ENCODE measurements around the gene OASL.

Gene OASL

DNA sequence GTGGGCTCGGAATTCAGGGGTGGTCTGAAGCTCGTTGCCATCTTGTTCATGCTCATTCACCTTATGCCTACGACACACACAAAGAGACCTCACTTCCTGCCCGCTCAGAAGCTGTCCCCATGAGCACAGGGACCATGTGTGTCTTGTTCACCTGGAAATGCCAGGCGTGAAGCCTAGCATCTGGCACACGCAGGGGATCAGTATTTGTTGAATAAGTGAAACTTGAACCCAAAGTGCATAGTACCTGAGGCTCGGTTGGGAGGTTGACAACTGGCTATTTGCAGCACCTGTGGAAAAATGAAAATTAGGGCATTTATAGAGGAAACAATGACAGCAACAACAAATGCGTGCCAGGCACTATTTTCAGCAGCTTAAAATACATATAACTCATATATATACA, 28.2 kb downstream of the OASL start:
- no peak overlapping the region for H3K4me3 ChIP-seq (ENCODE audit: low read length)
- TF ChIP-seq, protein P1, sequence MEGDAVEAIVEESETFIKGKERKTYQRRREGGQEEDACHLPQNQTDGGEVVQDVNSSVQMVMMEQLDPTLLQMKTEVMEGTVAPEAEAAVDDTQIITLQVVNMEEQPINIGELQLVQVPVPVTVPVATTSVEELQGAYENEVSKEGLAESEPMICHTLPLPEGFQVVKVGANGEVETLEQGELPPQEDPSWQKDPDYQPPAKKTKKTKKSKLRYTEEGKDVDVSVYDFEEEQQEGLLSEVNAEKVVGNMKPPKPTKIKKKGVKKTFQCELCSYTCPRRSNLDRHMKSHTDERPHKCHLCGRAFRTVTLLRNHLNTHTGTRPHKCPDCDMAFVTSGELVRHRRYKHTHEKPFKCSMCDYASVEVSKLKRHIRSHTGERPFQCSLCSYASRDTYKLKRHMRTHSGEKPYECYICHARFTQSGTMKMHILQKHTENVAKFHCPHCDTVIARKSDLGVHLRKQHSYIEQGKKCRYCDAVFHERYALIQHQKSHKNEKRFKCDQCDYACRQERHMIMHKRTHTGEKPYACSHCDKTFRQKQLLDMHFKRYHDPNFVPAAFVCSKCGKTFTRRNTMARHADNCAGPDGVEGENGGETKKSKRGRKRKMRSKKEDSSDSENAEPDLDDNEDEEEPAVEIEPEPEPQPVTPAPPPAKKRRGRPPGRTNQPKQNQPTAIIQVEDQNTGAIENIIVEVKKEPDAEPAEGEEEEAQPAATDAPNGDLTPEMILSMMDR (conservative IDR thresholded peaks at IDR 0.05; ENCODE audit: low read length): no peak
- DNase-seq (ENCODE audit: low read depth): no peak

- DNase-seq (ENCODE audit: low read depth): peak; percentile 28
- TF ChIP-seq, protein P1 (conservative IDR thresholded peaks at IDR 0.05; ENCODE audit: low read length): peak; percentile 54
- H3K4me3 ChIP-seq (ENCODE audit: low read length): no peak overlapping the region
These were observed 29.3 kb downstream of the OASL start for GRCh38 chr12:121009741-121010140.

- TF ChIP-seq, protein P1 (conservative IDR thresholded peaks at IDR 0.05; ENCODE audit: low read length): no peak
- H3K4me3 ChIP-seq (ENCODE audit: low read length): no peak overlapping the region
- DNase-seq (ENCODE audit: low read depth): no peak
These were observed 30.5 kb downstream of the OASL start for GRCh38 chr12:121008347-121009098.

GRCh38 chr12:121005346-121005815, 33.7 kb downstream of the OASL start:
- TF ChIP-seq, protein P1 (conservative IDR thresholded peaks at IDR 0.05; ENCODE audit: low read length): peak; percentile 69
- no peak overlapping the region for H3K4me3 ChIP-seq (ENCODE audit: low read length)
- peak; percentile 39 for DNase-seq (ENCODE audit: low read depth)

GRCh38 chr12:121004253-121004815, 34.7 kb downstream of the OASL start:
- TF ChIP-seq, protein P1 (conservative IDR thresholded peaks at IDR 0.05; ENCODE audit: low read length): no peak
- DNase-seq (ENCODE audit: low read depth): no peak
- no peak overlapping the region for H3K4me3 ChIP-seq (ENCODE audit: low read length)

GRCh38 chr12:121003650-121004049, 35.4 kb downstream of the OASL start:
- TF ChIP-seq, protein P1 (conservative IDR thresholded peaks at IDR 0.05; ENCODE audit: low read length): no peak

More at GRCh38 chr12:121003650-121004049, 35.4 kb downstream of the OASL start:
- DNase-seq (ENCODE audit: low read depth): no peak
- H3K4me3 ChIP-seq (ENCODE audit: low read length): no peak overlapping the region
